HCT116 (cell line): ENCODE data around the gene WDR59. TPM values are rescaled to one million over a fixed set of nuclear protein-coding genes. Genes with fewer than 3 reads are reported as not detected.

Experiments used
- ATAC-seq: fragments of 200-7000 bp; cut with Tn5 transposase; 2 replicates; pipeline ENCODE4 v1.9.1; 2020; ENCODE audit warnings: mild to moderate bottlenecking, moderate library complexity
- BruUV-seq: library from RNA; stranded (reverse); fragments of 400-500 nt; replicated peaks from 2 replicates; lab custom pipeline; 2021; lab: Mats Ljungman, UMichigan
- CTCF ChIA-PET: fragments of 300-600 bp; sonication (Branson Sonifier 250); formaldehyde crosslinking; loops from one replicate; lab custom pipeline; 2021; ENCODE audit warnings: antibody characterized with exemption; lab: Charles Lee
- POLR2A ChIA-PET: fragments of 300-600, 350-600 bp; sonication (Branson Sonifier 250); formaldehyde crosslinking; loops from one replicate; lab custom pipeline; 2021; ENCODE audit warnings: antibody characterized with exemption; lab: Charles Lee
- RAD21 ChIA-PET, 2 experiments: fragments of 300-600 bp; sonication (Branson Sonifier 250); formaldehyde crosslinking; loops; one replicate each; lab custom pipeline; 2023; ENCODE audit warnings: low total read pairs in 2 of 2; ENCODE audit not compliant: uncharacterized antibody in 2 of 2, unreplicated experiment in 2 of 2, low non-redundant PET in 1 of 2; lab: Charles Lee
- DNase-seq: peaks from one replicate; pipeline ENCODE4 v3.0.0-alpha.2; 2010; ENCODE audit warnings: low read depth, low spot score
- H2AFZ ChIP-seq: fragments of 200-600 bp; shearing (Covaris generic), sonication (generic); 2 replicates; pipeline ENCODE4 v1.6.1; 2017; ENCODE audit warnings: low read depth, mixed run types, mixed read lengths, antibody characterized with exemption, low read length; ENCODE audit not compliant: poor library complexity, severe bottlenecking
- H3K27ac ChIP-seq: 2 replicates; pipeline ENCODE4 v1.5.1; 2012; ENCODE audit warnings: low read depth, low read length
- H3K27me3 ChIP-seq: fragments of 200-600 bp; sonication (generic); 2 replicates; pipeline ENCODE4 v1.6.1; 2016; ENCODE audit warnings: mixed run types, low read length, mixed read lengths; ENCODE audit not compliant: insufficient read depth
- H3K36me3 ChIP-seq, 2 experiments: fragments of 200-500 bp in 1 of 2; fragments of 200-600 bp in 1 of 2; sonication (Bioruptor generic) in 1 of 2; sonication (generic) in 1 of 2; 2 replicates each; pipeline versions ENCODE4 v1.5.1 to v1.6.1; 2014 to 2016; ENCODE audit warnings: low read length in 2 of 2, inconsistent platforms in 1 of 2, mixed read lengths in 1 of 2, mixed run types in 1 of 2; ENCODE audit not compliant: insufficient read depth in 2 of 2, control insufficient read depth in 1 of 2
- H3K4me1 ChIP-seq, 2 experiments: fragments of 200-600 bp in 1 of 2; sonication (generic) in 1 of 2; 2 replicates each; pipeline versions ENCODE4 v1.5.1 to v1.6.1; 2012 to 2017; ENCODE audit warnings: low read length in 2 of 2, inconsistent platforms in 1 of 2, mild to moderate bottlenecking in 1 of 2, mixed read lengths in 1 of 2, mixed run types in 1 of 2, moderate library complexity in 1 of 2; ENCODE audit not compliant: insufficient read depth in 2 of 2, control insufficient read depth in 1 of 2
- H3K4me2 ChIP-seq: fragments of 200-600 bp; sonication (generic); 2 replicates; pipeline ENCODE4 v1.6.1; 2017; ENCODE audit warnings: mixed run types, low read length, mixed read lengths
- H3K4me3 ChIP-seq, 2 experiments: fragments of 200-600 bp in 1 of 2; sonication (generic) in 1 of 2; replicated peaks in 1 of 2; 2 replicates each; pipeline ENCODE4 v1.5.1; 2011 to 2016; ENCODE audit warnings: low read length in 2 of 2, control low read depth in 1 of 2, low read depth in 1 of 2, mild to moderate bottlenecking in 1 of 2, mixed read lengths in 1 of 2, mixed run types in 1 of 2
- H3K79me2 ChIP-seq: fragments of 200-600 bp; sonication (generic); 2 replicates; pipeline ENCODE4 v1.6.1; 2017; ENCODE audit warnings: mild to moderate bottlenecking, mixed run types, low read length, moderate library complexity, mixed read lengths; ENCODE audit not compliant: insufficient read depth
- H3K9ac ChIP-seq: fragments of 200-600 bp; sonication (generic); 2 replicates; pipeline ENCODE4 v1.6.1; 2016; ENCODE audit warnings: low read length, mixed read lengths
- H3K9me2 ChIP-seq: fragments of 200-600 bp; sonication (generic), shearing (Covaris generic); 2 replicates; pipeline ENCODE4 v1.6.1; 2017; ENCODE audit warnings: mixed run types, mild to moderate bottlenecking, moderate library complexity; ENCODE audit not compliant: insufficient read depth
- H3K9me3 ChIP-seq, 2 experiments: fragments of 200-500 bp in 1 of 2; fragments of 200-600 bp in 1 of 2; sonication (Bioruptor generic) in 1 of 2; sonication (generic) in 1 of 2; 2 replicates each; pipeline ENCODE4 v1.6.1; 2014 to 2017; ENCODE audit warnings: low read length in 2 of 2, mixed read lengths in 2 of 2, inconsistent platforms in 1 of 2, low read depth in 1 of 2, mild to moderate bottlenecking in 1 of 2, mixed run types in 1 of 2, moderate library complexity in 1 of 2; ENCODE audit not compliant: control insufficient read depth in 1 of 2, insufficient read depth in 1 of 2
- H4K20me1 ChIP-seq: fragments of 200-600 bp; sonication (generic), shearing (Covaris generic); 2 replicates; pipeline ENCODE4 v1.6.1; 2017; ENCODE audit warnings: mixed run types, mild to moderate bottlenecking, moderate library complexity; ENCODE audit not compliant: insufficient read depth
- SRF ChIP-seq: IDR thresholded peaks from 2 replicates; pipeline ENCODE4 v1.6.1; 2012; ENCODE audit warnings: low read depth
- TCF7L2 ChIP-seq: IDR thresholded peaks from 2 replicates; pipeline ENCODE4 v1.7.0; 2011; ENCODE audit warnings: borderline replicate concordance, inconsistent platforms; ENCODE audit not compliant: insufficient read depth, insufficient read length; ENCODE audit errors: extremely low read depth
- intact Hi-C: fragments of 100-400 bp; cut with micrococcal nuclease; formaldehyde crosslinking; loops from 2 replicates; pipeline ENCODE4 v1.10.0; 2022
- total RNA-seq: library from RNA; stranded (reverse); gene quantifications from one replicate; pipeline ENCODE4 v1.2.1, GENCODE V29; 2021; ENCODE audit not compliant: unreplicated experiment
- TF ChIP-seq, protein P1 (sequence below): IDR thresholded peaks from 2 replicates; pipeline ENCODE4 v1.6.1; 2012
- TF ChIP-seq, protein P2 (sequence below), 3 experiments: fragments of 200-600 bp in 1 of 3; sonication (generic) in 1 of 3; IDR thresholded peaks in 2 of 3; conservative IDR thresholded peaks in 1 of 3; 2 replicates each; pipeline ENCODE4 v1.5.1; 2012 to 2017; ENCODE audit warnings: low read depth in 2 of 3, low read length in 2 of 3, antibody characterized with exemption in 1 of 3, borderline replicate concordance in 1 of 3, control low read depth in 1 of 3, mild to moderate bottlenecking in 1 of 3, mixed read lengths in 1 of 3, mixed run types in 1 of 3, moderate library complexity in 1 of 3; ENCODE audit not compliant: insufficient read depth in 1 of 3
- TF ChIP-seq, protein P3 (sequence below): IDR thresholded peaks from 2 replicates; pipeline ENCODE4 v1.6.1; 2012; ENCODE audit warnings: low read depth

WDR59 gene
- total RNA-seq, 1 experiment from 2014 or later = 96.9 TPM

DNA sequence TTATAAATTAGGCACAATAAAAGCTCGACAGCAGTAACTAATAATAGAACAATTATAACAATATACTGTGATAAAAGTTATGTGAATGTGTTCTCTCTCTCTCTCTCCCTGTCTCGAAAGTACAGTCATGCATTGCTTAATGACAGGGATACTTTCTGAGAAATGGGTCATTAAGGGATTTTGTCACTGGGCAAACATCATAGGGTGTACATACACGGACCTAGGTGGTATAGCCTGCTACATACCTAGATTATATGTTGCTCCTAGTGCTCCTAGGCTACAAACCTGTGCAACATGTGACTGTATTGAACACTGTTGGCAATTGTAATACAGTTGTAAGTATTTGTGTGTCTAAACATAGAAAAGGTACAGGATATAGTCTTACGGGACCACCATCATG, 20.8 kb upstream of the WDR59 start:
- Histone ChIP-seq H3K4me2 (no peak overlapping the region), H2AFZ (no peak overlapping the region), H3K9me2 (no peaks in the 10 kb centered on the region), H3K36me3 (0 out of 4 replicates have a peak, but pooled peaks cover 0 to 7% of the 10 kb centered on the region in 2 experiments), H3K79me2 (peaks cover 99% of the 10 kb centered on the region), H4K20me1 (peaks cover 4% of the 10 kb centered on the region; the same call in 1 of the 2 replicates), H3K4me3 (no peak overlapping the region), H3K9me3 (no peaks in the 10 kb centered on the region), H3K27me3 (no peaks in the 10 kb centered on the region), H3K27ac (no peak overlapping the region), H3K4me1 (peaks cover 36 to 51% of the 10 kb centered on the region in 2 experiments), H3K9ac (no peak overlapping the region)
- intact Hi-C loops = no loop called here
- ATAC-seq (no peak), DNase-seq (no peak)
- BruUV-seq = no TSS peak
- ChIA-PET RAD21 (no interaction called here), POLR2A (no interaction called here), CTCF (no interaction called here)
- TF ChIP-seq, protein P1, sequence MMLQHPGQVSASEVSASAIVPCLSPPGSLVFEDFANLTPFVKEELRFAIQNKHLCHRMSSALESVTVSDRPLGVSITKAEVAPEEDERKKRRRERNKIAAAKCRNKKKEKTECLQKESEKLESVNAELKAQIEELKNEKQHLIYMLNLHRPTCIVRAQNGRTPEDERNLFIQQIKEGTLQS = no peak
- TF ChIP-seq, protein P2, sequence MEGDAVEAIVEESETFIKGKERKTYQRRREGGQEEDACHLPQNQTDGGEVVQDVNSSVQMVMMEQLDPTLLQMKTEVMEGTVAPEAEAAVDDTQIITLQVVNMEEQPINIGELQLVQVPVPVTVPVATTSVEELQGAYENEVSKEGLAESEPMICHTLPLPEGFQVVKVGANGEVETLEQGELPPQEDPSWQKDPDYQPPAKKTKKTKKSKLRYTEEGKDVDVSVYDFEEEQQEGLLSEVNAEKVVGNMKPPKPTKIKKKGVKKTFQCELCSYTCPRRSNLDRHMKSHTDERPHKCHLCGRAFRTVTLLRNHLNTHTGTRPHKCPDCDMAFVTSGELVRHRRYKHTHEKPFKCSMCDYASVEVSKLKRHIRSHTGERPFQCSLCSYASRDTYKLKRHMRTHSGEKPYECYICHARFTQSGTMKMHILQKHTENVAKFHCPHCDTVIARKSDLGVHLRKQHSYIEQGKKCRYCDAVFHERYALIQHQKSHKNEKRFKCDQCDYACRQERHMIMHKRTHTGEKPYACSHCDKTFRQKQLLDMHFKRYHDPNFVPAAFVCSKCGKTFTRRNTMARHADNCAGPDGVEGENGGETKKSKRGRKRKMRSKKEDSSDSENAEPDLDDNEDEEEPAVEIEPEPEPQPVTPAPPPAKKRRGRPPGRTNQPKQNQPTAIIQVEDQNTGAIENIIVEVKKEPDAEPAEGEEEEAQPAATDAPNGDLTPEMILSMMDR (IDR thresholded peaks at IDR 0.05 in 2 of 3, conservative IDR thresholded peaks at IDR 0.05 in 1 of 3; ENCODE audit: borderline replicate concordance in 1 of 3, insufficient read depth in 1 of 3, low read depth in 2 of 3, low read length in 2 of 3) = no peak
- TF ChIP-seq, protein P3, sequence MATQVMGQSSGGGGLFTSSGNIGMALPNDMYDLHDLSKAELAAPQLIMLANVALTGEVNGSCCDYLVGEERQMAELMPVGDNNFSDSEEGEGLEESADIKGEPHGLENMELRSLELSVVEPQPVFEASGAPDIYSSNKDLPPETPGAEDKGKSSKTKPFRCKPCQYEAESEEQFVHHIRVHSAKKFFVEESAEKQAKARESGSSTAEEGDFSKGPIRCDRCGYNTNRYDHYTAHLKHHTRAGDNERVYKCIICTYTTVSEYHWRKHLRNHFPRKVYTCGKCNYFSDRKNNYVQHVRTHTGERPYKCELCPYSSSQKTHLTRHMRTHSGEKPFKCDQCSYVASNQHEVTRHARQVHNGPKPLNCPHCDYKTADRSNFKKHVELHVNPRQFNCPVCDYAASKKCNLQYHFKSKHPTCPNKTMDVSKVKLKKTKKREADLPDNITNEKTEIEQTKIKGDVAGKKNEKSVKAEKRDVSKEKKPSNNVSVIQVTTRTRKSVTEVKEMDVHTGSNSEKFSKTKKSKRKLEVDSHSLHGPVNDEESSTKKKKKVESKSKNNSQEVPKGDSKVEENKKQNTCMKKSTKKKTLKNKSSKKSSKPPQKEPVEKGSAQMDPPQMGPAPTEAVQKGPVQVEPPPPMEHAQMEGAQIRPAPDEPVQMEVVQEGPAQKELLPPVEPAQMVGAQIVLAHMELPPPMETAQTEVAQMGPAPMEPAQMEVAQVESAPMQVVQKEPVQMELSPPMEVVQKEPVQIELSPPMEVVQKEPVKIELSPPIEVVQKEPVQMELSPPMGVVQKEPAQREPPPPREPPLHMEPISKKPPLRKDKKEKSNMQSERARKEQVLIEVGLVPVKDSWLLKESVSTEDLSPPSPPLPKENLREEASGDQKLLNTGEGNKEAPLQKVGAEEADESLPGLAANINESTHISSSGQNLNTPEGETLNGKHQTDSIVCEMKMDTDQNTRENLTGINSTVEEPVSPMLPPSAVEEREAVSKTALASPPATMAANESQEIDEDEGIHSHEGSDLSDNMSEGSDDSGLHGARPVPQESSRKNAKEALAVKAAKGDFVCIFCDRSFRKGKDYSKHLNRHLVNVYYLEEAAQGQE = no peak
- TF ChIP-seq TCF7L2 = no peak
- no peak for TF ChIP-seq SRF
